GM21528 (cell line): ENCODE measurements around the gene UGT2A3.

Experiments
- ATAC-seq: cut with Tn5 transposase; IDR thresholded peaks from one replicate; pipeline ENCODE4 v1.9.1; 2021; ENCODE audit warnings: mild to moderate bottlenecking, moderate library complexity; ENCODE audit not compliant: unreplicated experiment, low FRiP score

Gene UGT2A3

DNA sequence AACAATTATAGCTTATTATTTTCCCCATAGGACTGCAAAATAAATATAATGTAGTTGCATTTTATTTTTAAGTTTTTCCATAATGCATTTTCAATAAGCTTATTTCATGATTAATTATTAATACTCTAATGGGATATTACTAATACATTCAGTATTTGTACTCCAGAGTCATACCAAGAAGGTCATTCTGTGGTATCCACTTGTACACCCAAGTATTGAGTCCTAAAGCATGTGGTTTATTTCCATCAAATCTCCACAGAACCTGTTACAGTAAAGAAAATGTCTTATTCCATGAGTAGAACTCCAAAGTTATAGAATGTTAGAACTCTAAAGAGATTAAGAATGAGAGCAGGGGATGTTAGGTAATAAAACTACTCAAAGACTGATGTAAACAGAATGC, 30.6 kb downstream of the UGT2A3 start:
- ATAC-seq = no peak

DNA sequence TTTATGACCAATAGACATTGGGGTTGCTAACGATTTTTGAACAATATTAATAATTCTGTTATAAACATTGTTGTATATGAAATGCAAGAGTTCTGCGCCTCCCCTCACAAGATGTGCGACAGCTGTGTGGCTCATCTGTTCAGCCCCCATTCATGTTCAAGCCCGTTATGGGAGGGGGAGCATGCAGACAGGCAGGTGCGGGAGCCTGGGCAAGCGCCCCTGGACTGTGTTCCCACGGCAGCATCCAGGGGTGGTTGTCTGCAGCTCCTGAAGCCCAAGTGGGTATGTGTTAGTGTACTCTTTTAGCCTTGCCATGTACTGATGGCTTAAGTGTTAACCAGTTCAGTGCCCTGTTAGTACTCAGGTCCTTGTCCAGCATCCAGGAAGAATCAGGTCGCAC, 34.6 kb downstream of the UGT2A3 start:
- ATAC-seq = no peak

DNA sequence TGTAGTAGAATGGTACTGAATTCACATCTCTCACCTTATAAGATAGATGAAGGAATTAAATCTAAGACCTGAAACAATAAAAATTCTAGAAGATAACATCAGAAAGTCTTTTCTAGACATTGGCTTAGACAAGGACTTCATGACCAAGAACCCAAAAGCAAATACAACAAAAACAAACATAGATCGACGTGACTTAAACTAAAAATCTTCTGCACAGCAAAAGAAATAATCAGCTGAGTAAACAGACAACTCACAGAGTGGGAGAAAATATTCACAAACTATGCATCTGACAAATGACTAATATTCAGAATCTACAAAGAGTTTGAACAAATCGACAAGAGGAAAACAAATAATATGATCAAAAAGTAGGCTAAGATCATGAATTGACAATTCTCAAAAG, 38.8 kb downstream of the UGT2A3 start:
- ATAC-seq = no peak

DNA sequence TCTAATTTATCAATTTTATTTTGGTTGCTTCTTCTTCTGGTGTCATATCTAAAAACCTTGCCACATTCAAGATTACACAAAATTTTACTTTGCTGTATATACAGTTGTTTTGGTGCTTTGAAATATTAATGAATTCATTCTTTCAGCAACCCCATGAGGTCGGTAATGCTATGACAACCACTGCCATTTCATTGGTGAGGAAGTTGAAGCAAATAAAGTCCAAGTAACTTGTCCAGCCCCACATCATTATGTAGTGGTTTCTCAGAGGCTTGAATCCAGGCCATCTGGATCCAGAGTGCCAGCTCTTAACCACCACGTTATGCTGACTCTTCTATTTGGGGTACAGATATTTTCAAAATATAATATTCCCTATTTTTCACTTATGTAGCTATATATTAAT, 42.2 kb downstream of the UGT2A3 start:
- ATAC-seq = no peak

DNA sequence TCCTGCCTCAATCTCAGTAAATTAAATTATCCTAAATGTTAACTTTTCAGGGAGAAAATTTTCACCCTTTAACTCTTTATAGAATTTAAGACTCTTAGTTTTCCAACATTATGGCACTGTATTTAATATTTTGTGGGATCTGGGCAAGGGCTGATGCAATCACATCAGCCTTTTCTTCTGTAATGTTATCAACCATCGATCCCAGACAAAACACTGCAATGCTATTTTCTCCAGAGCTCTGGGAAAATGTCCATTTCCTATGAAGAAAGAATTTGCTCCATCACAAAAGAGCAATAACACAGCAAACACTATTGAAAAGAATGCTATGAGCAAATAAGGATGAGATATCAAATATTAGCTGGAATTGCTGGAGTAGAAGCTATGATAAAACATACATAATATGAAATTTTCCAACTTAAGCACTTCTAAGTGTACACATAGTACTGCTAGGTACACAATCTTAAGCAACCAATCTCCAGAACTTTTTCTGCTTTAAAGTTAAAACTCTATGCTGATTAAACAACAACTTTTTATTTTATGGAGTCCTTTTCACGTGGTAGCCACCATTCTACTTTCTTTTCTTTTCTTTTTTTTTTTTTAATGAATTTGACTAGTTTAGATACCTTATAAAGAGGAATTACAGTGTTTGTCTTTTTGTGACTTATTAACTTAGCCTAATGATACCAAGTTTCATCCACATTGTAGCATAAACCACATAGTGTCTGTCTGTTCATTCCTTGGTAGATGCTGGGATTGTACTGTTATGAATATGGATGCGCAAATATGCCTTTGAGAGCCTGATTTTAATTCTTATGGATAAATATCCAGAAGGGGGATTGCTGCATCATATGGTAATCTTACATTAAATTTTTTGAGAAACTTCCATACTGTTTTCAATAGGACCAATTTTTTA, 43.6 kb downstream of the UGT2A3 start:
- no peak for ATAC-seq

DNA sequence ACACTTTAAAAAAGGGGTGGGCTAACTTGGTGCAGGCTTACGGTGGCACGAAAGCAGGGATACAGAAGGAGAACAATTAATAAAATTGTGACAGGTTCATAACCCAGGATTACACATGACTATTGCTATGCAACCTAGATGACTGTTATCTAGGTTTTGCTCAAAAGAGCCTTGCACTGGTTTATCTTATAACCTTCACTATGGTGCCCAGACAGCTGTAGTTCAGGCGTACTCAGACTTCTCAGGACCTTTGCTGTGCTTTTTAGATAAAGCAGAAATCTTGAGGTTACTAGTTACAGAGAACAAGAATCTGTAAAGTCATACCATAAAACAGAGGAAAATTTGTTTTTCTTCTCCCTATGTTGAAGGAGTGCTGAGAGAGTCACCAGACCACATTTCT, 44.4 kb downstream of the UGT2A3 start:
- ATAC-seq = no peak

DNA sequence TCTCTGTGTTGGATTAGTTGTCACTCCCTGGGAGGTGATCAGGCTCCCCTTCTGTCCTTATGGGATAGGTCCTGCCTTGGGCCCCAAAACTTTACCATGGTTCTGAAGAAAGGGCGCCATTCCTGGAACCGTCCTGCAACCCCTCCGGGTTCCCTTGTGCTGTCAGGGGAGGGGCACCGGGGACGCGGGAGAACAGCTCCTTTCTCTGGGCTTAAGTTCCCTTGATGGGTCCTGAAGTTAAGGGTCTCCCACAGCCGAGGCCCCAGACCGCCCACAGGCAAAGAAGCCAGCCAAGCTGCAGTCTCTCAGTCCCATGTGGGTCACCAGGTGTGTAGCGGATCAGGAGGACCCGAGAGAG, 44.8 kb downstream of the UGT2A3 start:
- no peak for ATAC-seq

DNA sequence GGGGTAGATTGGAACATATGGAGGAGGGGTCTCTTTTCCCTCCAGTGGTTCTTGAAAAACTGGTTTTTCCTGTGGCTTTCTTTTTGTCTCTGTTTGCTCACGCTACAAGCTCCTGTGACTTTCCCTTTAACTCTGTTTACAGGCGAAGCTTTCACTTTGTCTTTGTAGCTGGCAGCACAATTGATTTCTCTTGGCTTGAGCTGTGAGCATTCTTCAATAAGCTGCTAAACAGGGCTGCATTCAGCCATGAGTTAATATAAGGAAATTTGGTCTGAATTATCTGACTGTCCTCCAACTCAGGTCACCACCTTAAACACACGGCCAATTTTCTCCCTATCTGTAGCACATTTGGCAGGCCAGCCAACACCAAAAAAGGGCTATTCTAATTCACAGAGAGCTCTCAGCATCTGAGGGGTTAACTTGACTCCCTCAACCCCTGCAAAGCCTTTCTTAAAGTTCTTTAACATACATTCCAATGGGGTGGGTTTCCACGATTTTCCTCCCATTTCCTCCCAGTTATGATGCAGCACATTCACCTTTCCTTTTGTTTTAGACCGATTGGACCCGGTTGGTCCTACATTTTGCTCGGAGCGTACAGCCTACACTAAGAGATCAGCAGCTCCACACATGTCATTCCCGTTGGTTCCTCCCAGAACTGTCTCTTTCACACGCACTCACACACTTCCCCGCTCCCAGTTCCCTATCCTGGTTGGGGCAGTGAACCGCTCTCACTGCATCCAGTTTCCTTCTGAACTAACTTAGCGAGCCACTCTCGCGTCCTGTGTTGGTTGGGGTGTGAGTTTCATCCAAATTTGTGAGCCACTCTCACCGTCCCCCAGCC, 45.4 kb downstream of the UGT2A3 start:
- no peak for ATAC-seq

DNA sequence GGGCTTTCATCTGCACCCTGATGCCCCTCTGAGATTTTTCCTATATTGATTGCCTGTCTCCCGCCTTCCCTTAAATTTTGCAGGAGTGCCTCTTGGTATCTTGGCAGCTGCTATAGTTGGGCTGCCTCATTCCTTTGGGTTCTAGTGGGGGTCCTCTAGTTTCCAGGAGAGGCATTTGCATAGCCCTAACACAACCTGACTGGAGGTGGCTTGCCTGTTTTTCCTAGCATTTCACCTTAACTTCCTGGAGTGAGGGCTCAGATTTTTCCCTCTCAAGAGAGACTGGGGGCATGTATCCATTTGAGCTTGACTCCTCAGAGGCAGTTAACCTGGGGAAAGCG, 46.0 kb downstream of the UGT2A3 start:
- no peak for ATAC-seq

DNA sequence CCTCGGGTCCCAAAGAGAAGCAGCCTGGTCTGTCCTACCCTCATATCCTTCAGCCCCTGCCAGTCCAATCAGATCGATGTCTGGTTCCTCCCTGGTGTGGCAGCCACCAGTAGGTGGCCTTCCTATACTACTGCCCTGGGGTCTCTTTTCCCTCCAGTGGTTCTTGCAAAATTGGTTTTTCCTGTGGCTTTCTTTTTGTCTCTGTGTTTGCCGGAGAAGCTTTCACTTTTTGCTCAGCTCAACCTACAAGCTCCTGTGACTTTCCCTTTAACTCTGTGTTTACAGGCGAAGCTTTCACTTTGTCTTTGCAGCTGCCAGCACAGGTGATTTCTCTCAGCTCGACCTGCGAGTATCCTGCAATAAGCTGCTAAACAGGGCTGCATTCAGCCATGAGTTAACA, 46.8 kb downstream of the UGT2A3 start:
- ATAC-seq = no peak

DNA sequence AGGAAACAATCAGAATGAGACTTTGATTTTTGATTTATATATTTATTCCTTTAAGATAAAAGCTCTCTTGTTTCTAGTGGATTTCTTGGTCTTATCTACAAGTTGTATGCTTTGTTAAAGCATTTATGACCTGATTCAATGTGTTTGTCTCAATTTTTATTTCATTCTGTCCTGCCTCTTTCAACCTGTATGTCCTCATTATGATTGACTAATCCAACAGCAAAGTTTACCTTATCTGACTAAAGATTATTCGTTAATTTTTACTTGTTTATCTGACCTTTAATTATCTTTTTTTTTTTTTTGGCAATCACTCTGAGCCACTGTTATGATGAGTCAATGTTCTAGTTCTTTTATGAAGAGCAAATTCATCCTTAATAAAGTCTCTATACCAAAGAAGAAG, 54.9 kb downstream of the UGT2A3 start:
- no peak for ATAC-seq

DNA sequence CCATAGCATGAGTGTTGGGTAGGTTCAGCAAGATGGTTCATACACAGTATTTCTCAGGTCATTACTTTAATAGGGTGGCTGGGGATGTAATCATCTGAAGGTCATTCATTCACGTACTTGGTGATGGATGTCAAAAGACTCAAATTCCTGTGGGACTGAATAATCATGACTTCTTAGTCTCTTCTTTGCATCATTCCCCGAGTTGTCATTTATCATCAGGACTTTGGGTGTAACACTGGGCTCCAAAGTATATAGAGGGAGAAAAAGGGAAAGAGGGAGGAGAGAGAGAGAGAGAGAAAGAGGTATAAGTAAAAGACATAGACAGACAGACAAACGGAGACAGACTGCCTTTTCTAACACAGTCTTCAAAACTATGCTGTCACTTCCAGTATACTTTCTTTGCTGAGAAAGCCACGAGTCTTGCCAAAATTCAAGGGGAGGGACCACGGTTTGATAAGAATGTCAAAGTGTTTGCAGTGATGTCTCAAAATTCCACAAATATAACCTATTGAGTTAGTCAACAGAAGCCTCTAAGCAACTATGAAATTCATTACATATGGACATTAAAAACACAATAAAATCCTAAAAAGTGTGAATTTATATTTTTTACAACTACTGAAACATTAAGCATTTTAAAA, 55.9 kb downstream of the UGT2A3 start:
- no peak for ATAC-seq

DNA sequence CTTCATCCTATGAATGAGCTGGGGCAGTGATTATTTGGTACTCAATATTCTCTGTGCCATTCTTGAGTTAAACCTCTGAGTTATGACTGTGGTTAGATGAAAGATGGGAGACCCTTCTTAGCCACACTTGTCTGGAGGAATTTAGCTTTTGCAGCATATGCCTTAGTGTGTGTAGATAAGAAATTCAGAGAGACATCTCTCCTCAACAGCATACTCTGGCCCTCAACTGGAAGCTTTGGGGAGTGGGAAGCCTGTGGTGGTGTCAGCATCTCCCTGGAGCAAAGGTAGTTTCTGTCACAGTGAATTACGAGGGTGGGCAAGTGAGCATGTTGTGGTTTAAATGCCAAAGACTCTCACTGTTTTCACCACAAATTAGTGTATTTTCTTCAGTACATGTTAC, 58.7 kb downstream of the UGT2A3 start:
- ATAC-seq = no peak

DNA sequence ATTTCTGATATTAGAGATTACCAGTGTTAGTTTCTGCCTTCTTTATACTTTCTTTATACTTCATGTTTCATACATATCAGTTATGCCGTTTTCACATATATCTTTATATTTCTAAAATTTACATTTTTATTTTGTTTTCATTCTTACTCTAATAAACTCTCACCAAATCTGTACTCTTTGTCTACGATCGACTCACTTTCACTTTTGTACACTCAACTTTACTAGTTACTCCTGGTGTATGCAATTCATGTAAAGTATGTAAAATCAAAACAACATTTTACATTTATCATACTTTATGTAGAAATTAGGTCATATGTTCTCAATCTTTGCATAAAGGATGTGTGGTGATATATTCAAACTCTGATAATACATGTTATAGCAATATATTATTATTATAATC, 59.9 kb downstream of the UGT2A3 start:
- ATAC-seq = no peak

DNA sequence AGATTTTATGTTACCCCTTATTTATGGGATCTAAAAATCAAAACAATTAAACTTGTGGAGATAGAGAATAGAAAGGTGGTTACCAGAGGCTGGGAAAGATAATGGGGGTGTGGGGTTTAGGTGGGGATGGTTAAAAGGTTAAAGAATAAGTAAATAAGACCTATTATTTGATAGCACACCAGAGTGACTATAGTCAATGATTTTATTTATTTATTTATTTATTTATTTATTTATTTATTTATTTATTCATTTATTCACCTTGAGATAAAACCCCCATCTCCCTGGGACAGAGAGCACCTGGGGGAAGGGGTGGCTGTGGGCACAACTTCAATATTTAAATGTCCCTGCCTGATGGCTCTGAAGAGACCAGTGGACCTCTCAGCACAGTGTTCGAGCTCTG, 66.1 kb downstream of the UGT2A3 start:
- ATAC-seq = no peak

DNA sequence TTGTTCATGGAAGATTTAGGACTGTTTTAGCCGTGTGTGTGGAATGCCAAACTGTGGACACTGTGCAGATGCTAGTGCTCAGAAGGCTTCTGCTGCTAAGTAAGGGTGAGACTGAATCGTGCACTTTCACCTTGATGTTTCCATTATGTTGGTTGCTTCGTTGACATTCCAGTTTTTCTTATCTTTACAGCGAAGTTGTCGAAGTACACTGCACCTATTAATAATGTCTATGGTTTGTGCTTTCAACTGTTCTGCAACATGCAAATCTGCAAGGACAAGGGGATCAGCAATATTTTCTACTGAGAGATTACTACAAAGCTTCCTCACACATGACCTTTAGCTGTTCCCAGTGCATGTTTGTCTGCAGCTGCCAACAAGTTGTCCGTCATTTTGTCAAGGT, 67.7 kb downstream of the UGT2A3 start:
- no peak for ATAC-seq
